ENCODE data around the gene COTL1. TPM values are rescaled to one million over a fixed set of nuclear protein-coding genes. Genes with fewer than 3 reads are reported as not detected.

Gene COTL1
- total RNA-seq, 4 donors from 2014 or later: 55.3 to 95.1 (median 78.4) TPM

DNA sequence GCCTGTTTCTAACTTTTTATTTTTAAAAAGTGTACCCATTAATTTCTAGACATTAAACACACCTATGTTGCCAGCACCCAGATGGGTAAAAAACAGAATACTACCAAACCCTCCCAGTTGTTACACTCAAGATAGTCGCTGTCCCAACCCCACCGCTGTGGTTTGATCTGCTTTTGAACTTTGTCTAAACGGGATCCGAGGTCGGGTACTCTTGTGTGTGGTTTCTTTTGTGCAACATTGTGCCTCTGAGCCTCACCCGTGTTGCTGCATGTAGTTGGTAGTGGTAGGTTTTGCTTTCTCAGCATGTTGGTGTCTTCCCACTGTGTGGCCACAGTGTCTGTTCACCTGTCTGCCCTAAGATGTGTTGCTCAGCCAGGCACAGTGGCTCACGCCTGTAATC is 34.7 kb upstream of the COTL1 start:
- TF ChIP-seq, protein P1, sequence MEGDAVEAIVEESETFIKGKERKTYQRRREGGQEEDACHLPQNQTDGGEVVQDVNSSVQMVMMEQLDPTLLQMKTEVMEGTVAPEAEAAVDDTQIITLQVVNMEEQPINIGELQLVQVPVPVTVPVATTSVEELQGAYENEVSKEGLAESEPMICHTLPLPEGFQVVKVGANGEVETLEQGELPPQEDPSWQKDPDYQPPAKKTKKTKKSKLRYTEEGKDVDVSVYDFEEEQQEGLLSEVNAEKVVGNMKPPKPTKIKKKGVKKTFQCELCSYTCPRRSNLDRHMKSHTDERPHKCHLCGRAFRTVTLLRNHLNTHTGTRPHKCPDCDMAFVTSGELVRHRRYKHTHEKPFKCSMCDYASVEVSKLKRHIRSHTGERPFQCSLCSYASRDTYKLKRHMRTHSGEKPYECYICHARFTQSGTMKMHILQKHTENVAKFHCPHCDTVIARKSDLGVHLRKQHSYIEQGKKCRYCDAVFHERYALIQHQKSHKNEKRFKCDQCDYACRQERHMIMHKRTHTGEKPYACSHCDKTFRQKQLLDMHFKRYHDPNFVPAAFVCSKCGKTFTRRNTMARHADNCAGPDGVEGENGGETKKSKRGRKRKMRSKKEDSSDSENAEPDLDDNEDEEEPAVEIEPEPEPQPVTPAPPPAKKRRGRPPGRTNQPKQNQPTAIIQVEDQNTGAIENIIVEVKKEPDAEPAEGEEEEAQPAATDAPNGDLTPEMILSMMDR (IDR thresholded peaks at IDR 0.05): no peak
- no peak for DNase-seq (ENCODE audit: low spot score)
- ATAC-seq (ENCODE audit: low FRiP score): no peak

DNA sequence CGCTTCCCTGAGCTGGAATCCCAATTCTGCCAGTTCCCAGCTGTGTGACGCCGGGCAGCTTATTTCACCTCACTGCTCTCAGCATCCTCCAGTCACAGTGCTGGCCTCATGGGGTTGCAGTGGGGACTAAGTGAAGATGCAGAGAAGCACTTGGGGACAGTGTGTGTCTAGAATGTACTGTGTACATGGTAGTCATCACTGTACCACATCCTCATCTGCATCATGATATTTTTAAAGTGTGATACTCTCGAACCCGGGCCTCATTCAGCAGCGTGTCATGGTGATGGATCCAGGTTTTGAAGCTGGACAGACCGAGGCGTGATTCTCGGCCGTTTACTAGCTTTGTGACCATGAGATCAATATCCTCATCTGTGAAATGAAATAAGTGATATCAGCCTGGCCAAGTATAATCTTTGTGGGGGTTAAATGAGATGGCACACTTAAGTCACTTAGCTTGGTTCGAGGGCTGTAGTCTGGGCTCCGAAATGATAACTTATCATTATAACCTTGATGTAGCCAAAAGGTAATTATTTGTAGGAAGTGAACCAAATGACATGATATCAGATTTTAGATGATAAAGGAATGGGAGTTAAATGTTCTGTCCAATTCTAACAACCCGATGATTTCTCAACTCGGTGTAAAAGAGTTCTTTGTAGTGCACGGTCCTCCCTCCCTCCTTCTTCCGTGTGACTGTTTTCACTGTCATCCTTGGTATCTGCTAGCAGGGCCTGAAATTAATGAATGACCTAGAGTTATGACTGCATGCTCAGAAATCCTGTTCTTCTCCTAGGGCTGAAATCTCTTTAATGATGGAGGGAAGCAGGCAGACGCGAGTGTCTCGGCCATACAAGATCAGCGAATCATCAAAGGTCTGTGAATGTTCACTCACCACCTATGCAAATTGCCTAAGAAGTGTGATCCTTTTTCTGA is 32.4 kb upstream of the COTL1 start:
- peak; percentile 46 for ATAC-seq (ENCODE audit: low FRiP score)
- TF ChIP-seq, protein P1 (IDR thresholded peaks at IDR 0.05): no peak
- DNase-seq (ENCODE audit: low spot score): no peak

DNA sequence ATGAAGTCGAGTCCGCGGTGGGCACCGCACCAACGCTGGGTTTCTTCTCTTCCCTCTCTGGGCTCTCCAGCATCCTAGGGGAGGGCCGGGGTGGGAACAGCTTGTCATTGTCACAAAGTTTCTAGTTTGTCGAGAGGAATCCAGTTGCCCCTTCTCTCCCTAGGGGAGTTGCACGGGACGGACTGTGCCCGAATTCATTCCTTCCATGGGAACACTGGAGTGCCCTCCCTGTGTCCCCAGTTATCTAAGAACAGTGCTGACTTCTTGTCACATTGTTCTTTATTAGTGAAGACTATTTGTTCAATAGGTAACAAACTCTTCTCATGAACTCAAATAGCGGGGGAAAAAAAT is 31.6 kb upstream of the COTL1 start:
- TF ChIP-seq, protein P1 (IDR thresholded peaks at IDR 0.05): no peak
- ATAC-seq (ENCODE audit: low FRiP score) (no peak), DNase-seq (ENCODE audit: low spot score) (no peak)

DNA sequence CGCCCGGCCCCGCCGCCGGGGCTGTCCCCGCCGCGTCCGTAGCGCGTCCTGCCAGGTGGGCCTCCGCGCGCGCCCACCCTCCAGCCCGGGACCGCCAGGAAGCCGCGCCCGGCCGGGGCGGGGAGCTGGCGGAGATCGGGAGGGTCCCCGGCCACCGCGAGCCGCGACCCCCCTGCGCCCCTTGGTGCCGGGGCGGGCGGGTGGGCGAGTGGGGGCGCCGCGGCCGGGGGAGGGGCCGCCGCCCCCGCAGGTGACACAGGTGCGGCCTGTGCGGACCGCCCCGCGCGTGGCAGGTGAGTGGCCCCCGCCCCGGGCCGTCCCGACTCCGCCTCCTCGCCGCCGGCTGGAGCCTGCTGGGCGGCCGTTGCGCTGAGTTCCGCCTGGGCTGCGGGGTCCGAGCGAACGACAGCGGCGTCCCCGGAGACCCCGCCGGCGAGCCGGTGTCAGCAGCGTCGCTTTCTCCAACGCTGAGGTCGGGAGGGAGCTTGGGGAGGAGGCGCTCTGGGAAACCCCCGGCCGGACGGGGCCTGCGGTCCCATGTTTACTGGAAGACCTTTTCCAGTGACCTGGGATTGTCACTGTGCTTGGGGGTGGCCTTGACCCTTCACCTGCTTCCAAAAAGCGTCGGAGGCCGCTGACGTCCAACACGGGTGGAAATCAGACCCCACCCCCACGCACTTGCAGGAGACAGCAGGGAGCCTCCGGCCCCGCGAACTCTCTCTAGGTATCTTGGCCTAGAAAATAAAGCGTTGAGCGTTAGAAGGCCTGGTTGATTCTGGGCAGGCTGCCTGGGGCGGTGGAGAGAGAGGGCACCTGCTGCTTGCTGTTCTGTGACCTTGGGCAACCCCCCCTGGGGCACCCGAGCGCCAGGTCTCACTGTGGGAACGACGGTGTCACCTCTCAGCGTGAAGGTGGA is 31.0 kb upstream of the COTL1 start:
- TF ChIP-seq, protein P1 (IDR thresholded peaks at IDR 0.05): no peak
- ATAC-seq (ENCODE audit: low FRiP score) (peak; percentile 55), DNase-seq (ENCODE audit: low spot score) (no peak)

GRCh38 chr16:84647828-84648594 is 30.1 kb upstream of the COTL1 start, which contains the start of gene KLHL36:
TSS of gene KLHL36 (plus strand) at chr16:84648511. CDS start at chr16:84650868, 2,357 bp downstream.
- TF ChIP-seq, protein P1 (IDR thresholded peaks at IDR 0.05): no peak
- ATAC-seq (ENCODE audit: low FRiP score) (peak; percentile 74), DNase-seq (ENCODE audit: low spot score) (no peak)

DNA sequence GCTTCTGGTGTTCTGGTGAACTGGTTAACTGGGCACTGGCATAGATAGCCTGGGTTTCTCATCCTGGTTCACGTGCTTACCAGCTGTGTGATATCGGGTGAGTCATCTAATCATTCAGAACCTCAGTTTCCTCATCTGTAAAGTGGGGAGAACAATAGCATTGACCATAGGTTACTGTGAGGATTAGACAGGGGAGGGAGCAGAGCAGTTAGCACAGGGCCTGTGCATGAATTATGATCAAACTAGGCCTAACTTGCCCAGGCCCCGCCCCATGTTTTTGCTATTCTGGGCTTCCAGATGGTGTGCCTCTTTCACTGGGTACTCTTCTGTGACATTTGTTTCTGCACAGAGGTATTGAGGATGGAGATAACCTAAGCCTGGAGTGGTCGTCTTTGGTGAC is 25.8 kb upstream of the COTL1 start:
- DNase-seq (ENCODE audit: low spot score): no peak
- ATAC-seq (ENCODE audit: low FRiP score): no peak
- TF ChIP-seq, protein P1 (IDR thresholded peaks at IDR 0.05): no peak
